ENCODE measurements around the gene VSIR. TPM values are rescaled to one million over a fixed set of nuclear protein-coding genes. Genes with fewer than 3 reads are reported as not detected.

The VSIR gene
- total and polyA plus RNA-seq, 8 donors = 14.2 to 103 (median 16.2) TPM

- H3K36me3 ChIP-seq = no peaks in the 10 kb centered on the region
- H3K4me1 ChIP-seq = peaks cover 24 to 72% (median 37%) of the 10 kb centered on the region in 4 donors
- H3K27ac ChIP-seq = no peak overlapping the region
- DNase-seq = no peak
- no peaks in the 10 kb centered on the region for H3K27me3 ChIP-seq
- 93 to 95% (median 95%) methylated on average over 6 to 8 of the region's 8 CpGs for WGBS, 5 donors
- H3K4me3 ChIP-seq = no peak overlapping the region
- no peak for TF ChIP-seq POLR2A (IDR thresholded peaks at IDR 0.05)
- no peak for TF ChIP-seq POLR2AphosphoS5 (IDR thresholded peaks at IDR 0.05)
- TF ChIP-seq EP300 (IDR thresholded peaks at IDR 0.05) = no peak
- TF ChIP-seq CTCF (IDR thresholded peaks at IDR 0.05) = no peak
- intact Hi-C loops (cut with DNase I; ENCODE audit: low total_unique reads) = no loop called here
- H3K9me3 ChIP-seq = peaks cover 0 to 12% (median 7%) of the 10 kb centered on the region in 4 donors
Measured at GRCh38 chr10:71739358-71739900, 33.9 kb downstream of the VSIR start.

- Histone ChIP-seq H3K27ac (peak overlapping the region in 4 of 5 donors; percentile 63 to 79 (median 66)), H3K4me3 (no peak overlapping the region), H3K9me3 (peaks cover 0 to 7% (median 4%) of the 10 kb centered on the region in 4 donors), H3K27me3 (no peaks in the 10 kb centered on the region), H3K4me1 (peaks cover 24 to 72% (median 37%) of the 10 kb centered on the region in 4 donors), H3K36me3 (no peaks in the 10 kb centered on the region)
- no peak for DNase-seq
- 63 to 86% (median 83%) methylated on average over 3 of the region's 3 CpGs for WGBS, 5 donors
- intact Hi-C loops (cut with DNase I; ENCODE audit: low total_unique reads) = no loop called here
- TF ChIP-seq CTCF (IDR thresholded peaks at IDR 0.05) (no peak), POLR2AphosphoS5 (IDR thresholded peaks at IDR 0.05) (no peak), POLR2A (IDR thresholded peaks at IDR 0.05) (no peak), EP300 (IDR thresholded peaks at IDR 0.05) (no peak)
Measured at GRCh38 chr10:71737834-71738197, 35.5 kb downstream of the VSIR start.

GRCh38 chr10:71737001-71737833 lies 36.1 kb downstream of the VSIR start:
- WGBS, 5 donors = 66 to 77% (median 72%) methylated on average over 10 to 12 of the region's 12 CpGs
- H3K9me3 ChIP-seq = peaks cover 0 to 1% (median 0%) of the 10 kb centered on the region in 4 donors
- no peak for TF ChIP-seq EP300 (IDR thresholded peaks at IDR 0.05)
- no peak for TF ChIP-seq POLR2A (IDR thresholded peaks at IDR 0.05)
- peak in 1 of 3 donors; percentile 27 for TF ChIP-seq POLR2AphosphoS5 (IDR thresholded peaks at IDR 0.05)
- H3K27ac ChIP-seq = peak overlapping the region; percentile 48 to 79 (median 63)
- intact Hi-C loops (cut with DNase I; ENCODE audit: low total_unique reads) = no loop called here
- H3K4me1 ChIP-seq = peaks cover 24 to 67% (median 37%) of the 10 kb centered on the region in 4 donors
- H3K27me3 ChIP-seq = no peaks in the 10 kb centered on the region
- peak; percentile 46 for DNase-seq
- no peaks in the 10 kb centered on the region for H3K36me3 ChIP-seq
- H3K4me3 ChIP-seq = no peak overlapping the region

- WGBS, 5 donors = 81 to 95% (median 90%) methylated on average over 2 of the region's 2 CpGs
- Histone ChIP-seq H3K27me3 (no peaks in the 10 kb centered on the region), H3K4me3 (no peak overlapping the region), H3K27ac (peak overlapping the region; percentile 2 to 79 (median 63)), H3K36me3 (no peaks in the 10 kb centered on the region), H3K4me1 (peaks cover 24 to 64% (median 37%) of the 10 kb centered on the region in 4 donors), H3K9me3 (no peaks in the 10 kb centered on the region)
- TF ChIP-seq POLR2A (IDR thresholded peaks at IDR 0.05) (no peak), CTCF (IDR thresholded peaks at IDR 0.05) (no peak), POLR2AphosphoS5 (IDR thresholded peaks at IDR 0.05) (no peak), EP300 (IDR thresholded peaks at IDR 0.05) (no peak)
- DNase-seq = no peak
- intact Hi-C loops (cut with DNase I; ENCODE audit: low total_unique reads) = no loop called here
Measured at GRCh38 chr10:71736570-71736952, 36.8 kb downstream of the VSIR start.
